ENCODE data around the gene KPNA4. TPM values are rescaled to one million over a fixed set of nuclear protein-coding genes. Genes with fewer than 3 reads are reported as not detected.

KPNA4 gene
- total and polyA plus RNA-seq, 8 donors: 5.8 to 23.9 (median 17.4) TPM

- intact Hi-C loops (cut with DNase I): no loop called here
- Histone ChIP-seq H3K4me1 (peaks cover 0 to 4% (median 0%) of the 10 kb centered on the region in 3 donors), H3K9me3 (no peaks in the 10 kb centered on the region), H3K27me3 (no peaks in the 10 kb centered on the region), H3K27ac (no peak overlapping the region), H3K36me3 (no peaks in the 10 kb centered on the region), H3K4me3 (no peak overlapping the region)
- ATAC-seq: no peak
- DNase-seq: no peak
- FAIRE-seq: no peak
- 94 to 97% methylated on average over 13 of the region's 13 CpGs for WGBS, 2 donors
- TF ChIP-seq CTCF (IDR thresholded peaks at IDR 0.05): no peak
Measured at GRCh38 chr3:160446522-160447056, 118.8 kb downstream of the KPNA4 start.

- FAIRE-seq (no peak), ATAC-seq (no peak), DNase-seq (no peak)
- intact Hi-C loops (cut with DNase I): no loop called here
- Histone ChIP-seq H3K9me3 (no peaks in the 10 kb centered on the region), H3K4me1 (peaks cover 0 to 4% (median 0%) of the 10 kb centered on the region in 3 donors), H3K4me3 (no peak overlapping the region), H3K36me3 (no peaks in the 10 kb centered on the region), H3K27ac (no peak overlapping the region), H3K27me3 (no peaks in the 10 kb centered on the region)
- WGBS, 2 donors: 100% methylated on average over 1 of the region's 1 CpG
- no peak for TF ChIP-seq CTCF (IDR thresholded peaks at IDR 0.05)
Measured at GRCh38 chr3:160445854-160446253, 119.5 kb downstream of the KPNA4 start.

Other genes with a start within 250 kb of the KPNA4 start
- gene IFT80, start 166.3 kb downstream of the KPNA4 start, total RNA-seq: 10 to 100 TPM in 2 of 6 donors, 1 to 10 TPM in 4; 5.2 to 14.8 (median 8.6) TPM
- gene IFT80, start 166.3 kb downstream of the KPNA4 start, polyA plus RNA-seq: 10 to 100 TPM; 12.0 to 27.7 TPM
- gene SMC4, start 165.9 kb downstream of the KPNA4 start, total RNA-seq: 10 to 100 TPM in 3 of 6 donors, 1 to 10 TPM in 3; 6.5 to 15.7 (median 9.8) TPM
- 10 to 100 TPM in 1 of 2 donors, 1 to 10 TPM in 1; 9.4 to 14.7 TPM for gene SMC4, start 165.9 kb downstream of the KPNA4 start, polyA plus RNA-seq
- gene TRIM59, start 115.8 kb downstream of the KPNA4 start, total RNA-seq: 1 to 10 TPM in 5 of 6 donors, under 1 TPM in 1; 0.95 to 3.3 (median 1.6) TPM
- 1 to 10 TPM in 1 of 2 donors, under 1 TPM in 1; 0.53 to 1.6 TPM for gene TRIM59, start 115.8 kb downstream of the KPNA4 start, polyA plus RNA-seq
- gene ARL14, start 111.6 kb upstream of the KPNA4 start, total RNA-seq: 1 to 10 TPM in 5 of 6 donors, under 1 TPM in 1; 0.75 to 2.8 (median 1.8) TPM
- 1 to 10 TPM; 4.1 to 5.8 TPM for gene ARL14, start 111.6 kb upstream of the KPNA4 start, polyA plus RNA-seq
- 10 to 100 TPM in 1 of 6 donors, 1 to 10 TPM in 5; 5.5 to 12.3 (median 7.1) TPM for gene PPM1L, start 190.7 kb upstream of the KPNA4 start, total RNA-seq
- 1 to 10 TPM; 2.3 to 3.5 TPM for gene PPM1L, start 190.7 kb upstream of the KPNA4 start, polyA plus RNA-seq